Psoas muscle (tissue), 8 donors: ENCODE measurements around the gene UPF1. TPM values are rescaled to one million over a fixed set of nuclear protein-coding genes. Genes with fewer than 3 reads are reported as not detected.

Source experiments
- ATAC-seq, 4 donors: fragments of 200-7000 bp; cut with Tn5 transposase; one replicate each; pipeline ENCODE4 v1.9.1; 2020; ENCODE audit warnings: moderate library complexity in 3 of 4, mild to moderate bottlenecking in 2 of 4
- DNase-seq, 2 donors: peaks; one replicate each; pipeline ENCODE4 v3.0.0-alpha.2; 2020
- H3K27ac ChIP-seq: fragments of 200-600 bp; one replicate; pipeline ENCODE4 v1.8.0; 2022
- H3K27me3 ChIP-seq, 3 donors: fragments of 200-600 bp in 1 of 3; one replicate each; pipeline versions ENCODE4 v1.6.1 to v1.8.0; 2013 to 2022; ENCODE audit warnings: low read length in 2 of 3, mild to moderate bottlenecking in 2 of 3, moderate library complexity in 1 of 3; ENCODE audit not compliant: insufficient read depth in 3 of 3
- H3K36me3 ChIP-seq, 2 donors: fragments of 200-600 bp in 1 of 2; one replicate each; pipeline versions ENCODE4 v1.6.1 to v1.8.0; 2013 to 2022; ENCODE audit warnings: low read depth in 1 of 2, mild to moderate bottlenecking in 1 of 2, moderate library complexity in 1 of 2; ENCODE audit not compliant: insufficient read depth in 1 of 2
- H3K4me1 ChIP-seq: fragments of 200-600 bp; one replicate; pipeline ENCODE4 v1.8.0; 2022
- H3K4me3 ChIP-seq: fragments of 200-600 bp; one replicate; pipeline ENCODE4 v1.8.0; 2022; ENCODE audit warnings: mild to moderate bottlenecking
- H3K9me3 ChIP-seq: fragments of 200-600 bp; one replicate; pipeline ENCODE4 v1.8.0; 2022
- CTCF ChIP-seq: fragments of 200-600 bp; IDR thresholded peaks from one replicate; pipeline ENCODE4 v1.8.0; 2022; ENCODE audit warnings: antibody characterized with exemption
- WGBS, 3 donors: extraction: QIAGEN DNeasy Blood & Tissue Kit; methylation state at CpG; one replicate each; pipeline versions ENCODE4 v1.1.6 to v1.1.7; 2013; 5-methylcytosine and 5-hydroxymethylcytosine counted together
- intact Hi-C, 2 donors: fragments of 100-400 bp; cut with DNase I; formaldehyde crosslinking; loops; one replicate each; pipeline versions ENCODE4 v1.11.0 to v1.14.2; 2022
- polyA plus RNA-seq, 3 donors: library from polyadenylated mRNA; stranded (reverse); fragments of 200-250 nt; gene quantifications; one replicate each; pipeline ENCODE4 v1.2.3, GENCODE V29; 2013
- total RNA-seq, 4 donors: library from RNA; stranded (reverse); fragmentation: NEBNext Ultra II Directional in 2 of 4; extraction: Animal tissue kit (Norgen Biotek cat#: 25700) in 2 of 4; gene quantifications; one replicate each; pipeline versions ENCODE4 v1.2.1 to v1.2.4, GENCODE V29; 2021 to 2023
- donor health status: healthy with polysubstance abuse.
- donor health status: DM: no; HTN: no; CAD: no; lungs with moderate emphysema.
- donor health status: Bipolar disorder and iron deficiency.
- donor health status: healthy.
- donor health status: DM: yes; HTN: yes; CAD: no.
- donor health status: DM: no; HTN: no; CAD: no.
- donor health status: DM: no; HTN: no; CAD: no.
- donor health status: DM: yes; HTN: yes; CAD: no.

The UPF1 gene
- total and polyA plus RNA-seq, 7 donors = 15.6 to 45.0 (median 34.6) TPM

GRCh38 chr19:18794029-18794313 is 37.8 kb upstream of the UPF1 start:
- Histone ChIP-seq H3K4me1 (peaks cover 10% of the 10 kb centered on the region), H3K27ac (no peak overlapping the region), H3K27me3 (peaks cover 0 to 91% (median 31%) of the 10 kb centered on the region in 3 donors), H3K36me3 (no peaks in the 10 kb centered on the region), H3K4me3 (no peak overlapping the region), H3K9me3 (no peaks in the 10 kb centered on the region)
- no peak for TF ChIP-seq CTCF
- intact Hi-C loops = no loop called here
- no peak for ATAC-seq
- 63 to 67% (median 64%) methylated on average over 5 of the region's 5 CpGs for WGBS, 3 donors
- no peak for DNase-seq

GRCh38 chr19:18794692-18795091 is 37.1 kb upstream of the UPF1 start:
- TF ChIP-seq CTCF = no peak
- Histone ChIP-seq H3K4me1 (peaks cover 10% of the 10 kb centered on the region), H3K4me3 (no peak overlapping the region), H3K27me3 (peaks cover 0 to 89% (median 27%) of the 10 kb centered on the region in 3 donors), H3K36me3 (no peaks in the 10 kb centered on the region), H3K27ac (no peak overlapping the region), H3K9me3 (no peaks in the 10 kb centered on the region)
- ATAC-seq (no peak), DNase-seq (no peak)
- intact Hi-C loops = no loop called here
- 89 to 95% (median 93%) methylated on average over 6 of the region's 6 CpGs for WGBS, 3 donors

GRCh38 chr19:18795540-18795939 is 36.2 kb upstream of the UPF1 start:
- Histone ChIP-seq H3K27ac (no peak overlapping the region), H3K36me3 (no peaks in the 10 kb centered on the region), H3K9me3 (no peaks in the 10 kb centered on the region), H3K4me3 (no peak overlapping the region), H3K4me1 (peaks cover 4% of the 10 kb centered on the region), H3K27me3 (peaks cover 0 to 86% (median 24%) of the 10 kb centered on the region in 3 donors)
- intact Hi-C loops = no loop called here
- peak in 1 of 2 donors; percentile 64 for DNase-seq
- ATAC-seq = peak in 2 of 4 donors; percentile 14 to 26
- WGBS, 3 donors = 6 to 10% (median 7%) methylated on average over 17 to 21 of the region's 21 CpGs
- TF ChIP-seq CTCF = no peak

- Histone ChIP-seq H3K36me3 (no peaks in the 10 kb centered on the region), H3K9me3 (no peaks in the 10 kb centered on the region), H3K4me1 (no peaks in the 10 kb centered on the region), H3K27ac (no peak overlapping the region), H3K4me3 (no peak overlapping the region), H3K27me3 (peaks cover 0 to 79% (median 17%) of the 10 kb centered on the region in 3 donors)
- ATAC-seq (no peak), DNase-seq (no peak)
- intact Hi-C loops = no loop called here
- no peak for TF ChIP-seq CTCF
- 73 to 78% (median 74%) methylated on average over 2 of the region's 2 CpGs for WGBS, 3 donors
These were observed 35.5 kb upstream of the UPF1 start for GRCh38 chr19:18796239-18796638.
